HG03342 (cell line): ENCODE measurements around the gene STOML1.

Source experiments
- ATAC-seq: cut with Tn5 transposase; IDR thresholded peaks from one replicate; pipeline ENCODE4 v1.9.1; 2021; ENCODE audit warnings: mild to moderate bottlenecking, moderate library complexity; ENCODE audit not compliant: unreplicated experiment

STOML1 gene

GRCh38 chr15:73991726-73992593 is at the start of gene STOML1:
Gene STOML1 (minus strand): TSS chr15:73992295. CDS start chr15:73992223, 72 bp downstream.
- peak; percentile 72 for ATAC-seq

GRCh38 chr15:74041311-74041756 is 49.2 kb upstream of the STOML1 start:
- ATAC-seq, result no peak

- no peak for ATAC-seq
Measured at GRCh38 chr15:74040109-74040850, 48.2 kb upstream of the STOML1 start.

GRCh38 chr15:74039656-74040010 is 47.5 kb upstream of the STOML1 start:
- no peak for ATAC-seq

- no peak for ATAC-seq
Measured at GRCh38 chr15:74038707-74039655, 46.9 kb upstream of the STOML1 start.

GRCh38 chr15:74037171-74038117 is 45.3 kb upstream of the STOML1 start:
- ATAC-seq, result no peak

- ATAC-seq, result no peak
Measured at GRCh38 chr15:74036271-74037170, 44.4 kb upstream of the STOML1 start.

GRCh38 chr15:74035121-74036017 is 43.3 kb upstream of the STOML1 start:
- ATAC-seq, result no peak

- no peak for ATAC-seq
Measured at GRCh38 chr15:74034206-74034755, 42.2 kb upstream of the STOML1 start.

- no peak for ATAC-seq
Measured at GRCh38 chr15:74032606-74033561, 40.8 kb upstream of the STOML1 start.

- no peak for ATAC-seq
Measured at GRCh38 chr15:74032046-74032445, 40.0 kb upstream of the STOML1 start.

GRCh38 chr15:74028646-74029045 is 36.6 kb upstream of the STOML1 start:
- ATAC-seq, result no peak

- ATAC-seq, result no peak
Measured at GRCh38 chr15:74027688-74028087, 35.6 kb upstream of the STOML1 start.

GRCh38 chr15:74025436-74025835 is 33.3 kb upstream of the STOML1 start:
- no peak for ATAC-seq

GRCh38 chr15:74024687-74025086 is 32.6 kb upstream of the STOML1 start:
- ATAC-seq, result no peak

- ATAC-seq, result no peak
Measured at GRCh38 chr15:74022706-74023470, 30.8 kb upstream of the STOML1 start.
